K562 (cell line): ENCODE measurements around the gene LY6G6C. TPM values are rescaled to one million over a fixed set of nuclear protein-coding genes. Genes with fewer than 3 reads are reported as not detected.

Experiments
- BRCA1 ChIP-seq, 2 experiments: fragments of 450-650 bp in 1 of 2; sonication (generic) in 1 of 2; formaldehyde crosslinking in 1 of 2; IDR thresholded peaks; 2 replicates each; pipeline versions ENCODE4 v1.5.0 to v1.6.1; 2017 to 2020; ENCODE audit warnings: mild to moderate bottlenecking in 1 of 2, missing genetic modification reagents in 1 of 2
- BRD9 ChIP-seq: fragments of 450-650 bp; IDR thresholded peaks from 2 replicates; pipeline ENCODE4 v1.6.1; 2018; ENCODE audit warnings: low read depth; ENCODE audit not compliant: partially characterized antibody
- GATAD2B ChIP-seq: fragments of 450-650 bp; IDR thresholded peaks from 2 replicates; pipeline ENCODE4 v1.6.1; 2017; ENCODE audit warnings: mild to moderate bottlenecking, borderline replicate concordance
- HDAC2 ChIP-seq: fragments of 450-650 bp; IDR thresholded peaks from 2 replicates; pipeline ENCODE4 v1.6.1; 2016; ENCODE audit warnings: mild to moderate bottlenecking
- JUNB ChIP-seq: fragments of 450-650 bp; formaldehyde crosslinking; conservative IDR thresholded peaks from 2 replicates; pipeline ENCODE4 v1.4.0; 2020; ENCODE audit warnings: mild to moderate bottlenecking
- MYC ChIP-seq, 2 experiments: fragments of 250-450 bp in 1 of 2; sonication (Bioruptor Pico) in 1 of 2; IDR thresholded peaks; 2 replicates each; pipeline versions ENCODE4 v1.5.1 to v1.6.1; 2012 to 2021; ENCODE audit warnings: low read depth in 2 of 2, borderline replicate concordance in 1 of 2, improper control_type of control experiment in 1 of 2, low read length in 1 of 2, mild to moderate bottlenecking in 1 of 2, moderate library complexity in 1 of 2
- NCOR1 ChIP-seq: fragments of 450-650 bp; IDR thresholded peaks from 2 replicates; pipeline ENCODE4 v1.6.1; 2016; ENCODE audit warnings: mild to moderate bottlenecking, moderate library complexity
- NFE2 ChIP-seq: IDR thresholded peaks from 2 replicates; pipeline ENCODE4 v1.6.1; 2014; ENCODE audit warnings: antibody characterized with exemption, low read depth
- NR1H2 ChIP-seq: sonication (generic); formaldehyde crosslinking; IDR thresholded peaks from 2 replicates; pipeline ENCODE4 v1.4.0; 2020; ENCODE audit warnings: mild to moderate bottlenecking, missing genetic modification reagents
- PRPF4 ChIP-seq: fragments of 200-400 bp; formaldehyde crosslinking; IDR thresholded peaks from one replicate; pipeline ENCODE4 v1.6.1; 2017; ENCODE audit warnings: low read length, low read depth, mild to moderate bottlenecking; ENCODE audit not compliant: insufficient read depth, poor library complexity, severe bottlenecking
- RFX5 ChIP-seq: IDR thresholded peaks from 2 replicates; pipeline ENCODE4 v1.6.1; 2011; ENCODE audit warnings: low read depth, mild to moderate bottlenecking, improper control_type of control experiment, low read length
- YBX1 ChIP-seq: fragments of 450-650 bp; IDR thresholded peaks from 2 replicates; pipeline ENCODE4 v1.7.1; 2016; ENCODE audit warnings: mild to moderate bottlenecking
- ZNF766 ChIP-seq: fragments of 200-800 bp; sonication (Bioruptor generic); conservative IDR thresholded peaks from 2 replicates; pipeline ENCODE4 v1.6.1; 2016; ENCODE audit warnings: missing genetic modification characterization, missing compliant biosample characterization
- polyA plus RNA-seq, 8 experiments: library from polyadenylated mRNA; depleted of rRNA in 4 of 8; stranded (reverse) in 5 of 8; unstranded in 3 of 8; fragments of >200 nt; fragmentation: Nextera tagmentation in 2 of 8; fragmentation: Illumina TruSeq in 1 of 8; extraction: Ambion mirVana in 2 of 8; extraction: Trizol in 1 of 8; gene quantifications; 2 replicates each; pipeline versions ENCODE4 v1.2.1 to v1.2.3, GENCODE V29; 2011 to 2014; ENCODE audit warnings: inconsistent platforms in 1 of 8, missing spikeins in 1 of 8
- total RNA-seq, 7 experiments: library from RNA; depleted of rRNA in 6 of 7; stranded (reverse); fragments of >200 nt in 6 of 7; fragmentation: Illumina TruSeq in 2 of 7; extraction: Trizol in 2 of 7; gene quantifications; 2 replicates each; pipeline versions ENCODE4 v1.2.1 to v1.2.3, GENCODE V29; 2011 to 2021; ENCODE audit warnings: low replicate concordance in 1 of 7
- TF ChIP-seq, protein P1 (sequence below), 2 experiments: fragments of 250-450 bp in 1 of 2; fragments of 450-650 bp in 1 of 2; sonication (Bioruptor Pico) in 1 of 2; IDR thresholded peaks; 2 replicates each; pipeline versions ENCODE4 v1.6.1 to v1.8.0; 2016 to 2021; ENCODE audit warnings: mild to moderate bottlenecking in 2 of 2, moderate library complexity in 2 of 2, missing compliant biosample characterization in 1 of 2, missing genetic modification characterization in 1 of 2
- TF ChIP-seq, protein P2 (sequence below), 2 experiments: fragments of 150-350 bp in 1 of 2; IDR thresholded peaks; 2 replicates each; pipeline ENCODE4 v1.6.1; 2012 to 2016; ENCODE audit warnings: low read depth in 2 of 2, low read length in 2 of 2, mild to moderate bottlenecking in 1 of 2, moderate library complexity in 1 of 2
- TF ChIP-seq, protein P3 (sequence below): fragments of 250-450 bp; sonication (Bioruptor Pico); IDR thresholded peaks from 2 replicates; pipeline ENCODE4 v1.8.0; 2022; ENCODE audit warnings: inconsistent platforms, mild to moderate bottlenecking, moderate library complexity, borderline replicate concordance
- TF ChIP-seq, protein P4 (sequence below): fragments of 250-450 bp; sonication (Bioruptor Pico); IDR thresholded peaks from 2 replicates; pipeline ENCODE4 v1.4.0; 2020; ENCODE audit warnings: mild to moderate bottlenecking, moderate library complexity
- TF ChIP-seq, protein P5 (sequence below): sonication (generic); formaldehyde crosslinking; IDR thresholded peaks from 2 replicates; pipeline ENCODE4 v1.8.0; 2022; ENCODE audit warnings: missing genetic modification reagents, mild to moderate bottlenecking, borderline replicate concordance

Gene LY6G6C
- total and polyA plus RNA-seq, 9 of the 15 experiments (the other 6 are each of a cell fraction or from before 2014, with no cell fraction given), result 0.06 to 0.20 TPM; not detected in 7

DNA sequence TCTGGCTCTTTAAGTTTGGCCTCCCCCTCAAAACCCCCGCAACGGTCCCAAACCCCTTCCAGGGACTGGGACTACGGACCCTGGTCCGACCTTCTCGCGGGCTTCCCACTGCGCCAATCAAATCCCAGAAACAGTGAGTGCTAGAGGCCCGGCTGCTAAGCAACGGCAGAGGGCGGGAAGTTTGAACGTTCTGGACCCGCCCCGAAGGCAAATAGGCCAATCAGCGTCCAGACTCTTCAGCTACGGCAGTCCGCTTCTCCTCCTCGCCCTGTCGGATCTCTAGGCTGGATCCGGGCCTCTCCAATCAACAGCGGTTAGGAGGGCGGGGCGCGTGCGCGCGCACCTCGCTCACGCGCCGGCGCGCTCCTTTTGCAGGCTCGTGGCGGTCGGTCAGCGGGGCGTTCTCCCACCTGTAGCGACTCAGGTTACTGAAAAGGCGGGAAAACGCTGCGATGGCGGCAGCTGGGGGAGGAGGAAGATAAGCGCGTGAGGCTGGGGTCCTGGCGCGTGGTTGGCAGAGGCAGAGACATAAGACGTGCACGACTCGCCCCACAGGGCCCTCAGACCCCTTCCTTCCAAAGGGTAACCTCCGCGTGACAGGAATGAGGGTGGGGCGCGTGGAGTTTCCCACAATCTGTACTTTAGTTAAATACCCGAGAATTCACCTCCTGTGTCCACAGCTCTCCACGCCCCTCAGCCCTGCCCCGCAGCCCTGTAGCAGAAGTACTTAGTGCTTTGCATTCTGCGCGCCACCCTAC lies 18.3 kb upstream of the LY6G6C start, which contains the start of gene MSH5 (continued):
- TF ChIP-seq, protein P1, sequence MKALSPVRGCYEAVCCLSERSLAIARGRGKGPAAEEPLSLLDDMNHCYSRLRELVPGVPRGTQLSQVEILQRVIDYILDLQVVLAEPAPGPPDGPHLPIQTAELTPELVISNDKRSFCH (CRISPR knock-in tag; IDR thresholded peaks at IDR 0.05), result no peak
- TF ChIP-seq, protein P1 (tag; IDR thresholded peaks at IDR 0.05), result peak; percentile 95
- TF ChIP-seq PRPF4 (no peak), ZNF766 (CRISPR knock-in tag) (no peak), JUNB (CRISPR knock-in tag) (no peak), YBX1 (no peak), NFE2 (no peak), BRD9 (no peak), NR1H2 (CRISPR knock-in tag) (no peak), NCOR1 (no peak), RFX5 (peak; percentile 59; the same call in 1 of the 2 replicates), GATAD2B (no peak), BRCA1 (IDR thresholded peaks at IDR 0.05) (no peak), BRCA1 (CRISPR knock-in tag; IDR thresholded peaks at IDR 0.05) (no peak), HDAC2 (peak; percentile 80), MYC (IDR thresholded peaks at IDR 0.05; ENCODE audit: low read depth, low read length) (peak; percentile 99), MYC (CRISPR knock-in tag; IDR thresholded peaks at IDR 0.05; ENCODE audit: borderline replicate concordance, low read depth) (peak; percentile 98)
- TF ChIP-seq, protein P2, sequence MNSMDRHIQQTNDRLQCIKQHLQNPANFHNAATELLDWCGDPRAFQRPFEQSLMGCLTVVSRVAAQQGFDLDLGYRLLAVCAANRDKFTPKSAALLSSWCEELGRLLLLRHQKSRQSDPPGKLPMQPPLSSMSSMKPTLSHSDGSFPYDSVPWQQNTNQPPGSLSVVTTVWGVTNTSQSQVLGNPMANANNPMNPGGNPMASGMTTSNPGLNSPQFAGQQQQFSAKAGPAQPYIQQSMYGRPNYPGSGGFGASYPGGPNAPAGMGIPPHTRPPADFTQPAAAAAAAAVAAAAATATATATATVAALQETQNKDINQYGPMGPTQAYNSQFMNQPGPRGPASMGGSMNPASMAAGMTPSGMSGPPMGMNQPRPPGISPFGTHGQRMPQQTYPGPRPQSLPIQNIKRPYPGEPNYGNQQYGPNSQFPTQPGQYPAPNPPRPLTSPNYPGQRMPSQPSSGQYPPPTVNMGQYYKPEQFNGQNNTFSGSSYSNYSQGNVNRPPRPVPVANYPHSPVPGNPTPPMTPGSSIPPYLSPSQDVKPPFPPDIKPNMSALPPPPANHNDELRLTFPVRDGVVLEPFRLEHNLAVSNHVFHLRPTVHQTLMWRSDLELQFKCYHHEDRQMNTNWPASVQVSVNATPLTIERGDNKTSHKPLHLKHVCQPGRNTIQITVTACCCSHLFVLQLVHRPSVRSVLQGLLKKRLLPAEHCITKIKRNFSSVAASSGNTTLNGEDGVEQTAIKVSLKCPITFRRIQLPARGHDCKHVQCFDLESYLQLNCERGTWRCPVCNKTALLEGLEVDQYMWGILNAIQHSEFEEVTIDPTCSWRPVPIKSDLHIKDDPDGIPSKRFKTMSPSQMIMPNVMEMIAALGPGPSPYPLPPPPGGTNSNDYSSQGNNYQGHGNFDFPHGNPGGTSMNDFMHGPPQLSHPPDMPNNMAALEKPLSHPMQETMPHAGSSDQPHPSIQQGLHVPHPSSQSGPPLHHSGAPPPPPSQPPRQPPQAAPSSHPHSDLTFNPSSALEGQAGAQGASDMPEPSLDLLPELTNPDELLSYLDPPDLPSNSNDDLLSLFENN (IDR thresholded peaks at IDR 0.05; ENCODE audit: low read depth in 2 of 2, low read length in 2 of 2), result peak in 1 of 2 experiments; percentile 16; a peak in 2 of 4 replicates
- TF ChIP-seq, protein P3, sequence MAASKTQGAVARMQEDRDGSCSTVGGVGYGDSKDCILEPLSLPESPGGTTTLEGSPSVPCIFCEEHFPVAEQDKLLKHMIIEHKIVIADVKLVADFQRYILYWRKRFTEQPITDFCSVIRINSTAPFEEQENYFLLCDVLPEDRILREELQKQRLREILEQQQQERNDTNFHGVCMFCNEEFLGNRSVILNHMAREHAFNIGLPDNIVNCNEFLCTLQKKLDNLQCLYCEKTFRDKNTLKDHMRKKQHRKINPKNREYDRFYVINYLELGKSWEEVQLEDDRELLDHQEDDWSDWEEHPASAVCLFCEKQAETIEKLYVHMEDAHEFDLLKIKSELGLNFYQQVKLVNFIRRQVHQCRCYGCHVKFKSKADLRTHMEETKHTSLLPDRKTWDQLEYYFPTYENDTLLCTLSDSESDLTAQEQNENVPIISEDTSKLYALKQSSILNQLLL, result no peak
- TF ChIP-seq, protein P4, sequence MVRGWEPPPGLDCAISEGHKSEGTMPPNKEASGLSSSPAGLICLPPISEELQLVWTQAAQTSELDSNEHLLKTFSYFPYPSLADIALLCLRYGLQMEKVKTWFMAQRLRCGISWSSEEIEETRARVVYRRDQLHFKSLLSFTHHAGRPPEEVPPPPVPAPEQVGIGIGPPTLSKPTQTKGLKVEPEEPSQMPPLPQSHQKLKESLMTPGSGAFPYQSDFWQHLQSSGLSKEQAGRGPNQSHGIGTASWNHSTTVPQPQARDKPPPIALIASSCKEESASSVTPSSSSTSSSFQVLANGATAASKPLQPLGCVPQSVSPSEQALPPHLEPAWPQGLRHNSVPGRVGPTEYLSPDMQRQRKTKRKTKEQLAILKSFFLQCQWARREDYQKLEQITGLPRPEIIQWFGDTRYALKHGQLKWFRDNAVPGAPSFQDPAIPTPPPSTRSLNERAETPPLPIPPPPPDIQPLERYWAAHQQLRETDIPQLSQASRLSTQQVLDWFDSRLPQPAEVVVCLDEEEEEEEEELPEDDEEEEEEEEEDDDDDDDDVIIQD (CRISPR knock-in tag), result no peak; the same call in 1 of the 2 replicates
- TF ChIP-seq, protein P5, sequence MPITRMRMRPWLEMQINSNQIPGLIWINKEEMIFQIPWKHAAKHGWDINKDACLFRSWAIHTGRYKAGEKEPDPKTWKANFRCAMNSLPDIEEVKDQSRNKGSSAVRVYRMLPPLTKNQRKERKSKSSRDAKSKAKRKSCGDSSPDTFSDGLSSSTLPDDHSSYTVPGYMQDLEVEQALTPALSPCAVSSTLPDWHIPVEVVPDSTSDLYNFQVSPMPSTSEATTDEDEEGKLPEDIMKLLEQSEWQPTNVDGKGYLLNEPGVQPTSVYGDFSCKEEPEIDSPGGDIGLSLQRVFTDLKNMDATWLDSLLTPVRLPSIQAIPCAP (CRISPR knock-in tag), result peak; percentile 95
